ENCODE measurements around the gene BAZ1B.
"Not testable (repeated sequence)": the region's sequence is repeated elsewhere in the genome, so short reads cannot be mapped to it uniquely, and the experiment has no call there.

DNA sequence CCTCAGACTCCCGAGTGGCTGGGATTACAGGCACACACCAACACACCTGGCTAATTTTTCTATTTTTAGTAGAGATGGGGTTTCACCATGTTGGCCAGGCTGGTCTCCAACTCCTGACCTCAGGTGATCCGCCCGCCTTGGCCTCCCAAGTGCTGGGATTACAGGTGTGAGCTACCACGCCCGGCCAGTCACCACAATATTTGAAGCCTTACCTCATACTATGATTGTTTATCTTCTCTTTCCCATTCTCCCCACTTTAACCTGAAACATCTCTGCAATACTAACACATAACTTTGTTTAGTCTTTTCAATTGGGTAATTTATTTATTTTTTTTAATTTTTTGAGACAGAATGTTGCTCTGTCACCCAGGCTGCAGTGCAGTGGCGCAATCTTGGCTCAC is 55.0 kb downstream of the BAZ1B start:
- TF ChIP-seq, protein P1, sequence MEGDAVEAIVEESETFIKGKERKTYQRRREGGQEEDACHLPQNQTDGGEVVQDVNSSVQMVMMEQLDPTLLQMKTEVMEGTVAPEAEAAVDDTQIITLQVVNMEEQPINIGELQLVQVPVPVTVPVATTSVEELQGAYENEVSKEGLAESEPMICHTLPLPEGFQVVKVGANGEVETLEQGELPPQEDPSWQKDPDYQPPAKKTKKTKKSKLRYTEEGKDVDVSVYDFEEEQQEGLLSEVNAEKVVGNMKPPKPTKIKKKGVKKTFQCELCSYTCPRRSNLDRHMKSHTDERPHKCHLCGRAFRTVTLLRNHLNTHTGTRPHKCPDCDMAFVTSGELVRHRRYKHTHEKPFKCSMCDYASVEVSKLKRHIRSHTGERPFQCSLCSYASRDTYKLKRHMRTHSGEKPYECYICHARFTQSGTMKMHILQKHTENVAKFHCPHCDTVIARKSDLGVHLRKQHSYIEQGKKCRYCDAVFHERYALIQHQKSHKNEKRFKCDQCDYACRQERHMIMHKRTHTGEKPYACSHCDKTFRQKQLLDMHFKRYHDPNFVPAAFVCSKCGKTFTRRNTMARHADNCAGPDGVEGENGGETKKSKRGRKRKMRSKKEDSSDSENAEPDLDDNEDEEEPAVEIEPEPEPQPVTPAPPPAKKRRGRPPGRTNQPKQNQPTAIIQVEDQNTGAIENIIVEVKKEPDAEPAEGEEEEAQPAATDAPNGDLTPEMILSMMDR (IDR thresholded peaks at IDR 0.05): not testable (repeated sequence)
- TF ChIP-seq POLR2A, POLR2AphosphoS5 (IDR thresholded peaks at IDR 0.05): not testable (repeated sequence)

Measured in breast epithelium (tissue), 3 donors.